ENCODE results near the gene GPR176. TPM values are rescaled to one million over a fixed set of nuclear protein-coding genes. Genes with fewer than 3 reads are reported as not detected.
"Not testable (repeated sequence)": the region's sequence is repeated elsewhere in the genome, so short reads cannot be mapped to it uniquely, and the experiment has no call there.

GPR176 gene
- polyA plus RNA-seq, 5 donors = 3.0 to 4.3 (median 3.4) TPM

- DNase-seq = no peak
Measured at GRCh38 chr15:39936681-39937080, 16.6 kb upstream of the GPR176 start.

GRCh38 chr15:39936187-39936586, 16.1 kb upstream of the GPR176 start:
- DNase-seq = no peak

- no peak for DNase-seq
Measured at GRCh38 chr15:39935241-39935640, 15.2 kb upstream of the GPR176 start.

GRCh38 chr15:39934397-39935071, 14.5 kb upstream of the GPR176 start:
- DNase-seq = peak; percentile 19 to 22

GRCh38 chr15:39931615-39932014, 11.5 kb upstream of the GPR176 start:
- DNase-seq = no peak

- DNase-seq = no peak
Measured at GRCh38 chr15:39926526-39926925, 6.5 kb upstream of the GPR176 start.

- DNase-seq = no peak
Measured at GRCh38 chr15:39925112-39925842, 5.2 kb upstream of the GPR176 start.

- no peak for DNase-seq
Measured at GRCh38 chr15:39924437-39924836, 4.4 kb upstream of the GPR176 start.

GRCh38 chr15:39922462-39923092, 2.5 kb upstream of the GPR176 start:
- DNase-seq = no peak

- peak in 1 of 2 donors; percentile 7 for DNase-seq
Measured at GRCh38 chr15:39921274-39921638, 1.2 kb upstream of the GPR176 start.

- peak; percentile 74 to 75 for DNase-seq
Measured at GRCh38 chr15:39920510-39921273, 626 bp upstream of the GPR176 start.

- DNase-seq = peak; percentile 5 to 13
Measured at GRCh38 chr15:39919411-39919747, 687 bp downstream of the GPR176 start.

- peak; percentile 12 to 15 for DNase-seq
Measured at GRCh38 chr15:39918688-39919385, 1.2 kb downstream of the GPR176 start.

GRCh38 chr15:39914977-39915376, 5.1 kb downstream of the GPR176 start:
- DNase-seq = no peak

- DNase-seq = no peak
Measured at GRCh38 chr15:39909007-39909406, 11.1 kb downstream of the GPR176 start.

- DNase-seq = no peak
Measured at GRCh38 chr15:39908186-39908585, 11.9 kb downstream of the GPR176 start.

- DNase-seq = no peak
Measured at GRCh38 chr15:39907216-39907615, 12.8 kb downstream of the GPR176 start.

- DNase-seq = no peak
Measured at GRCh38 chr15:39904115-39904514, 16.0 kb downstream of the GPR176 start.

- no peak for DNase-seq
Measured at GRCh38 chr15:39898317-39898716, 21.7 kb downstream of the GPR176 start.

- DNase-seq = no peak
Measured at GRCh38 chr15:39896846-39897245, 23.2 kb downstream of the GPR176 start.

- DNase-seq = no peak
Measured at GRCh38 chr15:39896101-39896500, 24.0 kb downstream of the GPR176 start.

GRCh38 chr15:39893051-39893450, 27.0 kb downstream of the GPR176 start:
- DNase-seq = not testable (repeated sequence)

Measured in right lung (tissue), 5 donors.